GM20431 (cell line): ENCODE measurements around the gene MTFR1L.

Experiments used
- in situ Hi-C: fragments of 300-500 bp; cut with MseI, MboI; formaldehyde crosslinking; loops from one replicate; pipeline ENCODE4 v1.15.0; 2020; ENCODE audit warnings: low sequenced_read_pairs; ENCODE audit not compliant: unreplicated experiment

The MTFR1L gene

DNA sequence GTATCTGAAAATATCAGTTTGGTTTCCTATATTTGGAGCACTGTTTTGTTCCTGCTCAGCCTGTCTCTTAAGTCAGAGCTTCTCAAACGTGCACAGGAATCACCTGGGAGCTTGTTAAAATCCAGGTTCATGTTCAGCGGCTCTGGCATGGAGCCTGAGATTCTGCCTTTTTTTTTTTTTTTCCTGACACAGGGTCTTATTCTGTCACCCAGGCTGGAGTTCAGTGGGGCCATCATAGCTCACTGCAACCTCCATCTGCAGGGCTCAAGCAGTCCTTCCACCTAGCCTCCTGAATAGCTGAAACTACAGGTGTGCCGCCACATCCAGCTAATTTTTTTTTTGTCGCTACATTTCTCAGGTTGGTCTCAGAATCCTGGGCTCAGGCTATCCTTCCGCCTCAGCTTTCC is 32.0 kb upstream of the MTFR1L start:
- in situ Hi-C loops, result no loop called here

- in situ Hi-C loops, result loop anchor here (10.0 kb wide), 1 partner anchor 176 kb away; the partner anchor contains the start of gene MAN1C1
Measured at GRCh38 chr1:25790472-25790871, 29.3 kb upstream of the MTFR1L start.

DNA sequence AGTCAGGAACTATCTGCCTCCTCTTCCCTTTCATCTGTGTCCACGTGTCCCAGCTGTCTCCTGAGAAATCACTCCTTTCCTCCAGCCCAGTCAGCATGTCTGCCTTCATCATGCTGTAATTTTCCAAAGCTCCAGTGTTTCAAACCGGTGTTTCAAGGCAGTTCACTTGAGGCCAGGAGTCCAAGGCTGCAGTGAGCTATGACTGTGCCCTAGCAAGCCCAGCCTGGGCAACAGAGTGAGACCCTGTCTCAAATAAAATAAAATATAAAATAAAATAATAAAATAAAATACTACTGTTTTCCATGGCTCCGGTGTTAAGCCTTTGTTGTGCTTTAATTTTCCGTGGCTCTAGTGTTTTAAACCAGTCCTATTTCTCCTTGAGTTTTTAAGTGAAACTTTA is 27.6 kb upstream of the MTFR1L start:
- in situ Hi-C loops, result loop anchor here (10.0 kb wide), 1 partner anchor 177 kb away; the partner anchor contains the start of gene MAN1C1

GRCh38 chr1:25793585-25794170 is 26.1 kb upstream of the MTFR1L start:
- in situ Hi-C loops, result loop anchor here (10.0 kb wide), 1 partner anchor 179 kb away; the partner anchor contains the start of gene MAN1C1

DNA sequence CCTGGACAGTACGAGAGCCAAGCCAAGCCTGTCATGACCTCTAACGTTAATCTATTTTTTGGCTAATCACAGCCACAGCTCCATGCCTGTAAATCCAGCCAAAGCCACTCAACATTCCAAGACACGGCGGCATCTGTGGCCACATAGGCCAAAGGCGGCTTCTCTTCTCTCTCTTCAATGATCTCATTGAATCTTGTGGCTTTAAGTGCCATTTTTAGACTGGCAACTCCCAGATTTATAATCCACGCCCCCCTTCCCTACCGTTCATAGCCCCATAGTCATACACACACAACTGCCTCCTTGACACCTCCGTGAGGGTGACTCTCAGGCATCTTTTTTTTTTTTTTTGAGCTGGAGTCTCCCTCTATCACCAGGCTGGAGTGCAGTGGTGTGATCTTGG is 25.4 kb upstream of the MTFR1L start:
- in situ Hi-C loops, result loop anchor here (10.0 kb wide), 1 partner anchor 180 kb away; the partner anchor contains the start of gene MAN1C1

DNA sequence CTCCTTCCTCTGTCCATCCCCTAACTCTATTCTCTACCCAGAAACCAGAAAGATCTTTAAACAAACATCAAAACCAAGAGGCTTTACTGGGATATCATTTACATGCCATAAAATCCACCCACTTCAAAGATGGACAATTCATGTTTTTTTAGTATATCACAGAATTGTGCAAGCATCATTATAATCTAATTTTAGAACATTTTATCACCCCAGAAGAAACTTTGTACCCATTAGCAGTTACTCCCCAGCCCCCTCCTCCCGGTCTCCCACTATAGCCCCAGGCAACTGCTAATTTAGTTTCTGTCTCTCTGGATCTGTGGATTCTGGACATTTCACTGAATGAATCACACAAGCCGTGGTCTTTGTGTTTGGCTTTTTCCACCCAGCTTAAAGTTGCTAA is 24.5 kb upstream of the MTFR1L start:
- in situ Hi-C loops, result loop anchor here (10.0 kb wide), 1 partner anchor 180 kb away; the partner anchor contains the start of gene MAN1C1

- in situ Hi-C loops, result loop anchor here (10.0 kb wide), 1 partner anchor 181 kb away; the partner anchor contains the start of gene MAN1C1
Measured at GRCh38 chr1:25795946-25796810, 23.6 kb upstream of the MTFR1L start.

- in situ Hi-C loops, result loop anchor here (10.0 kb wide), 1 partner anchor 182 kb away; the partner anchor contains the start of gene MAN1C1
Measured at GRCh38 chr1:25796811-25797458, 22.8 kb upstream of the MTFR1L start.

GRCh38 chr1:25797939-25798338 is 21.8 kb upstream of the MTFR1L start:
- in situ Hi-C loops, result loop anchor here (10.0 kb wide), 1 partner anchor 183 kb away; the partner anchor contains the start of gene MAN1C1

DNA sequence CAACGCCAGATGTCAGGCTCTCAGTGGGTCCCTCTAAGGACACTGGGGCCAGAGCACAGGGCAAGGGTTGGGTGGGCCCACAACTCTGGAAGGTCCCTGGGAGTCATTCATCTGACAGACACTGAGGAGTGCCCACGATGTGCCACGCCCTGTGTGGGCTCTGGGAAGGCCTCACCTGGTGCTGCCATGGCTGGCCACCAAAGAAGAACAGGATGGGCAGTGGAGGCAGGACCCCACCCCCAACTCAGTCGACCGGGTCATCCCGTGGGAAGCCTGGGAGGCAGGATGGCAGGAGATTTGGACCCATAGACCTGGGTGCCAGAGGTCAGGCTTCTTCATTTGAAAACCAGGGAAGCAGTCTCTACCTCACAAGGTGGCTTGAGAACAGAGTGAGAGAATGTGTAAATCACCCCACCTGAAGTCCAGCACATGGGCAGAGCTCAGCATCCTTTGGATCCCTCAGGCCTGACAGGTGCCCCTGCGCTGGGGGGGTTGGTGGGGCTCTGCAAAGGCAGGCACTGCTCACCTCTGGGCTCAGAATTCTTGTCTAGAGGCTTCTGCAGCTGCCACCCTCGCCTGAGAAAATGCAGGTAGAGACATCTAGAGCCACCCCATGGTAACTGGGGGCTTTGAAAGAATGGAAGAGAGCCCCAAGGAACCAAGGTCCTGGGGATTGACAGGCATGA is 20.9 kb upstream of the MTFR1L start:
- in situ Hi-C loops, result loop anchor here (10.0 kb wide), 1 partner anchor 184 kb away; the partner anchor contains the start of gene MAN1C1

GRCh38 chr1:25799352-25799934 is 20.3 kb upstream of the MTFR1L start:
- in situ Hi-C loops, result loop anchor here (10.0 kb wide), 1 partner anchor 185 kb away; the partner anchor contains the start of gene MAN1C1

DNA sequence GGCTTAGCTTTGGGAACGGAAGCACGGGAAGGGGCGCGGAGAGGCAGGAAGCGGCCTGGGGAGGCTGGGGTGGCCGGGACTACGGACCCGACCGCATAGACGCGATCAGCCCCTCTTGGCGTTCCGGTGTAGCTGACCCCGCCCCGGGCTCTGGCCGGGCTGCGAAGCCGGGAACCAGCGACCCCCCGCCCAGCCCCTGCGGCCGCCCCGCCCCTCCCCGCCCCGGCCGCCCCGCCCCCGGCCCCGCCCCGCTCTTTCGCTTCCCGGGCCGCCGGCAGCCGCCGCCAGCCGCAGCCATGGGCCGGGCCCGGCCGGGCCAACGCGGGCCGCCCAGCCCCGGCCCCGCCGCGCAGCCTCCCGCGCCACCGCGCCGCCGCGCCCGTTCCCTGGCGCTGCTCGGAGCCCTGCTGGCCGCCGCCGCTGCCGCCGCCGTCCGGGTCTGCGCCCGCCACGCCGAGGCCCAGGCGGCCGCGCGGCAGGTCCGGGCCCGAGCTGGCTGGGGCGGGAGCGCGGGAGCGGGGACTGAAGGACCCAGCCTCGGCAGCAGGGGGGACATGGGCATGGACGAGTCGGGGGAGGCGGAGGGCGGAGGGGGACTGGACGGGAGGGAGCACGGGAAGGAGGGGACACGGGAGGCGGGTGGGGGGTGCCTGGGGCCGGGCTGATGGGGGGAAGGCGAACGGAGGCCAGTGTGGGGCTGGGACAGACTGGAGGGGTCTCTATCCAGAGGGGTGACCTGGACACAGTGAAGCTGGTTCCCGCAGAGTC is 19.6 kb upstream of the MTFR1L start, which contains the start of gene SELENON:
SELENON (plus strand) TSS at position 259 of the 768 bp plus-strand sequence; CDS start at position 297, 38 bp downstream.
- in situ Hi-C loops, result loop anchor here (10.0 kb wide), 1 partner anchor 185 kb away; the partner anchor contains the start of gene MAN1C1

DNA sequence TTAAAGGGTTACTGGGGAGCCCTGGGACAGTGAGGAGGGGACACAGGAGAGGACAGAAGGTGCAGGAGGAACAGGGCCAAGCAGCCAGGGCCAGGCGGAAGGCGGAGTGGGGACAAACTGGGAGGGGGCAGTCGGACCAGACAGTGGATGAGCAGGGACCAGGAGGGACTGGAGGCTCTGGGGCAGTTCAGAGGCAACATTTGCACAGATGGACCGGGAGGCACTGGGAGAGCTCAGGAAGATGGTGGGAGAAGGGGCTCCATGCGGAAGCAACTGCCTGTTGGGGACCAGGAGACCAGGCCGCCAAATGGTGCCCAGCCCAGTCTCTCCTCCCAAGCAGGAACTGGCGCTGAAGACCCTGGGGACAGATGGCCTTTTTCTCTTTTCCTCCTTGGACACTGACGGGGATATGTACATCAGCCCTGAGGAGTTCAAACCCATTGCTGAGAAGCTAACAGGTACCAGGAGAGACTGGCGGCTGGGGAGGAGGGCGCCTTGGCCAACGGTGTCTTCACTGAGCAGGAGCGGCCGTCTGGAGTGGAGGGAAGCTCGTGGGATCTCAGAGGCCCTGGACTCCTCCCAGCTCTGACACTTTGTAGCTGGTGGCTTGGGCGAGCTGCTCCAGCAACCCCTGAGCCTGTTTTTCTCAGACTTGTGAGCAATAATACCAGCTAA is 18.9 kb upstream of the MTFR1L start:
- in situ Hi-C loops, result no loop called here

- in situ Hi-C loops, result no loop called here
Measured at GRCh38 chr1:25802915-25803314, 16.8 kb upstream of the MTFR1L start.

DNA sequence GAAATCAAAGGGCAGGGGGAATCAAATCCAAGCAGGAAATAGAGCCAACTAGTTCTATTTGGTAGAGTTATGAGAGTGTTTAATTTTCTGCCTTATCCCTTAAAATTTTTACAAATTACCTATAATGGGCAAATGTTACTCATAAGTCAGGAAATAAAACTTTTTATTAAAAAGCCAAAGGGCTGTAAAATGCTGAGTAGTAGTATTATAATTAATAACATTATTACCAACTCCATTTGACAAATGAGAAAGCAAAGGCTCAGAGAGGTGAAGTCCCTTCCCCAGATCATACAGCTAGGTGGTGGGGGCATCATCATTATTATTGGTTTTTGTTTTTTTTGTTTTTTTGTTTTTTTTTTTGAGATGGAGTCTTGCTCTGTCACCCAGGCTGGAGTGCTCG is 16.4 kb upstream of the MTFR1L start:
- in situ Hi-C loops, result no loop called here

DNA sequence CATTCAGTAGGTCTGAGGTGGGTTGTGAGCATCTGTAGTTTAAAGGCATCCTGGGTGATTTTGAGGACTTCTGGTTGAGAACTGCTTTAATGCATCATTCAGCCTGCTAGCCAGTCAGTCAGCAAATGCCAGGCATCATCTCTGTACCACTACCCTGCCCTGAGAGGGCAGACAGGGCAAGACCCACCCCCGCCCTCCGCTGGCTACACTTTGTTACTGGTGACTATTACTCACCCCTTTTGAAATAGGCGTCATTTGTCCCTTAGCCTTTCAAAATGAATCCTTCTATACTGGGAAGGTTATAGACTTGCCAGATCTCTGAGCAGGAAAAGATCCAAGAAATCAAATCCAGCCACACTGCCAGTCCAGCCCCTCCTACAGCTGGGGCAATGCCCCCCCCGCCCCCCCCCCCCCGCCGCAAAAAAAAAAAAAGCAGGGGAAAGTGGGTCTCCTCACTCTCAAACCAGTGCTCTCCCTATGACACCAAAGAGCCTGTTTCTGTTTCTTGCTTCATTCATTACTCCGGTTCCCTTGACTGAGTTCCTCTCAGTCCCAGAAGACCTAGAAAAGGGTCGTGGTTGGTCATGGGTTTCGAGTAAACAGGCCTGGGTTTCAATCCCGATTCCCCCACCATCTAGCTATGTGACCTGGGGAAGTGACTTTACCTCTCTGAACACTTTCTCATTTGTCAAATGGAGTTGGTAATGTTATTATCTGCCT is 15.3 kb upstream of the MTFR1L start:
- in situ Hi-C loops, result no loop called here
